SK-N-SH (cell line): Measurements from ENCODE around the gene C5orf22. TPM values are rescaled to one million over a fixed set of nuclear protein-coding genes. Genes with fewer than 3 reads are reported as not detected.

Experiments
- CTCF ChIA-PET: fragments of 300-600, 350-600 bp; formaldehyde crosslinking; extraction: SDS; loops from one replicate; lab custom pipeline; 2021; lab: Yijun Ruan, JAX
- POLR2A ChIA-PET: fragments of 350-600 bp; sonication (Branson Sonifier 250); formaldehyde crosslinking; extraction: SDS; loops from one replicate; lab custom pipeline; 2020; ENCODE audit warnings: antibody characterized with exemption, inconsistent platforms; lab: Yijun Ruan, JAX
- DNase-seq: peaks from one replicate; pipeline ENCODE4 v3.0.0; 2012
- H2AFZ ChIP-seq: fragments of 200-600 bp; sonication (generic); 2 replicates; pipeline ENCODE4 v1.8.1; 2016; ENCODE audit warnings: antibody characterized with exemption, mild to moderate bottlenecking, low read depth
- H3F3A ChIP-seq: fragments of 200-600 bp; sonication (generic); replicated peaks from 2 replicates; pipeline ENCODE3; 2016; ENCODE audit warnings: antibody characterized with exemption, mild to moderate bottlenecking; ENCODE audit not compliant: insufficient read depth
- H3K27ac ChIP-seq, 2 experiments: fragments of 200-500 bp in 1 of 2; fragments of 200-600 bp in 1 of 2; sonication (Bioruptor generic) in 1 of 2; sonication (generic), shearing (Covaris generic) in 1 of 2; 2 replicates each; pipeline versions ENCODE4 v1.5.1 to v1.6.1; 2014 to 2016; ENCODE audit warnings: low read depth in 2 of 2, inconsistent platforms in 1 of 2, low read length in 1 of 2, mild to moderate bottlenecking in 1 of 2, mixed read lengths in 1 of 2
- H3K27me3 ChIP-seq: fragments of 200-600 bp; sonication (generic), shearing (Covaris generic); 2 replicates; pipeline ENCODE4 v1.6.1; 2016; ENCODE audit warnings: mixed run types; ENCODE audit not compliant: insufficient read depth
- H3K36me3 ChIP-seq, 2 experiments: fragments of 200-500 bp in 1 of 2; fragments of 200-600 bp in 1 of 2; sonication (Bioruptor generic) in 1 of 2; sonication (generic) in 1 of 2; replicated peaks in 1 of 2; 2 replicates each; pipeline versions ENCODE3 to v1.5.1; 2014 to 2016; ENCODE audit warnings: low read length in 1 of 2, mild to moderate bottlenecking in 1 of 2; ENCODE audit not compliant: insufficient read depth in 2 of 2, control insufficient read depth in 1 of 2
- H3K4me1 ChIP-seq, 2 experiments: fragments of 200-500 bp in 1 of 2; fragments of 200-600 bp in 1 of 2; sonication (Bioruptor generic) in 1 of 2; sonication (generic), shearing (Covaris generic) in 1 of 2; 2 replicates each; pipeline versions ENCODE4 v1.5.1 to v1.6.1; 2014 to 2016; ENCODE audit warnings: low read depth in 1 of 2, low read length in 1 of 2, mixed run types in 1 of 2; ENCODE audit not compliant: insufficient read depth in 2 of 2, control insufficient read depth in 1 of 2
- H3K4me2 ChIP-seq: fragments of 200-600 bp; sonication (generic), shearing (Covaris generic); 2 replicates; pipeline ENCODE4 v1.6.1; 2017; ENCODE audit warnings: mixed run types
- H3K4me3 ChIP-seq, 2 experiments: fragments of 200-500 bp in 1 of 2; fragments of 200-600 bp in 1 of 2; sonication (Bioruptor generic) in 1 of 2; sonication (generic), shearing (Covaris generic) in 1 of 2; 2 replicates each; pipeline versions ENCODE4 v1.5.1 to v1.8.1; 2014 to 2016; ENCODE audit warnings: low read depth in 2 of 2, inconsistent platforms in 1 of 2, low read length in 1 of 2, mild to moderate bottlenecking in 1 of 2, mixed read lengths in 1 of 2, moderate library complexity in 1 of 2
- H3K79me2 ChIP-seq: fragments of 200-600 bp; sonication (generic); 2 replicates; pipeline ENCODE4 v1.8.1; 2017; ENCODE audit warnings: mild to moderate bottlenecking; ENCODE audit not compliant: insufficient read depth
- H3K9ac ChIP-seq: fragments of 200-600 bp; sonication (generic); 2 replicates; pipeline ENCODE4 v1.6.1; 2017; ENCODE audit warnings: mixed run types
- H3K9me2 ChIP-seq: fragments of 200-600 bp; sonication (generic); 2 replicates; pipeline ENCODE4 v1.6.1; 2017; ENCODE audit warnings: mixed run types
- H3K9me3 ChIP-seq: fragments of 200-600 bp; sonication (generic); 2 replicates; pipeline ENCODE4 v1.6.1; 2017; ENCODE audit warnings: mixed run types, mild to moderate bottlenecking, moderate library complexity
- H4K20me1 ChIP-seq: fragments of 200-600 bp; sonication (generic); 2 replicates; pipeline ENCODE4 v1.6.1; 2017; ENCODE audit warnings: mild to moderate bottlenecking, mixed run types; ENCODE audit not compliant: insufficient read depth
- CHD2 ChIP-seq: fragments of 150-350 bp; IDR thresholded peaks from 2 replicates; pipeline ENCODE4 v1.6.1; 2018; ENCODE audit warnings: low read length; ENCODE audit not compliant: partially characterized antibody
- EP300 ChIP-seq, 2 experiments: IDR thresholded peaks; 2 replicates each; pipeline versions ENCODE4 v1.4.0 to v1.6.1; 2012; ENCODE audit warnings: borderline replicate concordance in 1 of 2, low read depth in 1 of 2, low read length in 1 of 2
- FOSL2 ChIP-seq: IDR thresholded peaks from 2 replicates; pipeline ENCODE4 v1.4.0; 2012; ENCODE audit warnings: low read depth, mild to moderate bottlenecking, moderate library complexity, borderline replicate concordance
- FOXJ3 ChIP-seq: sonication (generic); formaldehyde crosslinking; IDR thresholded peaks from 2 replicates; pipeline ENCODE4 v1.5.1; 2020; ENCODE audit warnings: mild to moderate bottlenecking, missing genetic modification reagents
- FOXM1 ChIP-seq: IDR thresholded peaks from 2 replicates; pipeline ENCODE4 v1.4.0; 2012; ENCODE audit warnings: low read depth, mild to moderate bottlenecking
- GATA2 ChIP-seq: sonication (generic); formaldehyde crosslinking; IDR thresholded peaks from 2 replicates; pipeline ENCODE4 v1.5.0; 2020; ENCODE audit warnings: mild to moderate bottlenecking, missing genetic modification reagents
- IRF3 ChIP-seq: fragments of 150-350 bp; IDR thresholded peaks from 2 replicates; pipeline ENCODE4 v1.6.1; 2016; ENCODE audit warnings: mild to moderate bottlenecking, low read depth, low read length
- MAX ChIP-seq: IDR thresholded peaks from 2 replicates; pipeline ENCODE4 v1.4.0; 2012; ENCODE audit warnings: low read depth
- MEF2A ChIP-seq: IDR thresholded peaks from 2 replicates; pipeline ENCODE4 v1.4.0; 2012; ENCODE audit warnings: low read depth, borderline replicate concordance
- MXI1 ChIP-seq: IDR thresholded peaks from 2 replicates; pipeline ENCODE4 v1.6.1; 2012; ENCODE audit warnings: mild to moderate bottlenecking, low read depth, low read length, improper control_type of control experiment
- NRF1 ChIP-seq: IDR thresholded peaks from 2 replicates; pipeline ENCODE4 v1.6.1; 2012; ENCODE audit warnings: low read depth, mild to moderate bottlenecking, low read length
- POLR2AphosphoS5 ChIP-seq: IDR thresholded peaks from 2 replicates; pipeline ENCODE4 v1.6.1; 2012; ENCODE audit warnings: low read depth, low read length
- RCOR1 ChIP-seq: fragments of 150-350 bp; IDR thresholded peaks from 2 replicates; pipeline ENCODE4 v1.6.1; 2017; ENCODE audit warnings: antibody characterized with exemption, low read length
- REST ChIP-seq: IDR thresholded peaks from 2 replicates; pipeline ENCODE4 v1.6.1; 2012; ENCODE audit warnings: mild to moderate bottlenecking, low read depth, low read length, moderate library complexity
- TCF12 ChIP-seq: IDR thresholded peaks from 2 replicates; pipeline ENCODE4 v1.4.0; 2012
- USF1 ChIP-seq: IDR thresholded peaks from 2 replicates; pipeline ENCODE4 v1.4.0; 2012; ENCODE audit warnings: low read depth, borderline replicate concordance
- YY1 ChIP-seq: IDR thresholded peaks from 2 replicates; pipeline ENCODE4 v1.4.0; 2012; ENCODE audit warnings: low read depth, mild to moderate bottlenecking
- WGBS: methylation state at CpG from one replicate; pipeline ENCODE4 v1.1.6; 2017; ENCODE audit warnings: low lambda C conversion rate; 5-methylcytosine and 5-hydroxymethylcytosine counted together
- polyA plus RNA-seq, 3 experiments: library from polyadenylated mRNA; depleted of rRNA; stranded (reverse); fragments of >200 nt; gene quantifications; 2 replicates each; pipeline ENCODE4 v1.2.3, GENCODE V29; 2012

C5orf22 gene
- polyA plus RNA-seq, 1 of the 3 experiments (the other 2 are of a cell fraction) = 13.6 TPM

GRCh38 chr5:31496301-31496700 lies 35.8 kb upstream of the C5orf22 start:
- Histone ChIP-seq H3K9me3 (no peaks in the 10 kb centered on the region), H3K9me2 (no peaks in the 10 kb centered on the region), H3K4me3 (no peak overlapping the region), H3F3A (no peaks in the 10 kb centered on the region), H4K20me1 (no peaks in the 10 kb centered on the region), H2AFZ (no peak overlapping the region), H3K9ac (no peak overlapping the region), H3K4me2 (no peak overlapping the region), H3K27ac (no peak overlapping the region), H3K27me3 (no peaks in the 10 kb centered on the region), H3K4me1 (no peaks in the 10 kb centered on the region), H3K36me3 (peaks cover 58 to 81% of the 10 kb centered on the region in 2 experiments), H3K79me2 (no peaks in the 10 kb centered on the region)
- ChIA-PET CTCF (interaction anchor here (1.0 kb wide), 1 partner anchor 9 kb away, joined by 3 read pairs; no protein-coding TSS in a partner anchor), POLR2A (no interaction called here)
- 100% methylated on average over 2 of the region's 2 CpGs for WGBS
- TF ChIP-seq YY1 (no peak), NRF1 (no peak), MXI1 (no peak), FOXJ3 (no peak), EP300 (IDR thresholded peaks at IDR 0.05; ENCODE audit: borderline replicate concordance in 1 of 2, low read depth in 1 of 2, low read length in 1 of 2) (no peak), USF1 (no peak), MEF2A (no peak), TCF12 (no peak), RCOR1 (no peak), FOSL2 (no peak), POLR2AphosphoS5 (no peak), REST (no peak), GATA2 (CRISPR knock-in tag) (no peak), FOXM1 (no peak), IRF3 (no peak), MAX (no peak), CHD2 (no peak)
- no peak for DNase-seq
